Heart left ventricle (tissue), 16 donors: ENCODE results near the gene ASMTL. TPM values are rescaled to one million over a fixed set of nuclear protein-coding genes. Genes with fewer than 3 reads are reported as not detected.

Experiments used
- ATAC-seq, 4 donors: fragments of 200-7000 bp; cut with Tn5 transposase; one replicate each; pipeline ENCODE4 v1.9.1; 2020 to 2022; ENCODE audit warnings: moderate library complexity in 4 of 4, mild to moderate bottlenecking in 3 of 4, moderate number of reproducible peaks in 1 of 4
- DNase-seq, 5 donors: peaks; one replicate each; pipeline ENCODE4 v3.0.0-alpha.2; 2020
- H3K27ac ChIP-seq, 12 donors: fragments of 200-600 bp; sonication (generic) in 4 of 12; one replicate each; pipeline versions ENCODE4 v1.5.0 to v1.8.0; 2016 to 2022; ENCODE audit warnings: mild to moderate bottlenecking in 2 of 12
- H3K27me3 ChIP-seq, 9 donors: fragments of 200-600 bp; sonication (generic) in 2 of 9; one replicate each; pipeline versions ENCODE4 v1.5.1 to v1.8.0; 2016 to 2022; ENCODE audit warnings: mild to moderate bottlenecking in 3 of 9
- H3K36me3 ChIP-seq, 9 donors: fragments of 200-600 bp; sonication (generic) in 2 of 9; one replicate each; pipeline versions ENCODE4 v1.5.0 to v1.8.0; 2018 to 2022; ENCODE audit warnings: mild to moderate bottlenecking in 2 of 9
- H3K4me1 ChIP-seq, 12 donors: fragments of 200-600 bp; sonication (generic) in 4 of 12; one replicate each; pipeline versions ENCODE4 v1.5.0 to v1.8.0; 2016 to 2022; ENCODE audit warnings: mild to moderate bottlenecking in 3 of 12
- H3K4me3 ChIP-seq, 12 donors: fragments of 200-600 bp; sonication (generic) in 4 of 12; one replicate each; pipeline versions ENCODE4 v1.5.0 to v1.8.0; 2017 to 2022; ENCODE audit warnings: mild to moderate bottlenecking in 9 of 12, moderate library complexity in 4 of 12
- H3K9me3 ChIP-seq, 12 donors: fragments of 200-600 bp; sonication (generic) in 4 of 12; one replicate each; pipeline versions ENCODE4 v1.5.0 to v1.8.0; 2016 to 2022; ENCODE audit warnings: mild to moderate bottlenecking in 1 of 12
- POLR2A ChIP-seq, 2 donors: fragments of 450-650 bp; IDR thresholded peaks; one replicate each; pipeline ENCODE4 v1.6.1; 2017; ENCODE audit warnings: antibody characterized with exemption in 2 of 2, mild to moderate bottlenecking in 2 of 2, moderate library complexity in 2 of 2
- WGBS, 4 donors: extraction: QIAGEN DNeasy Blood & Tissue Kit in 2 of 4; methylation state at CpG; one replicate each; pipeline versions ENCODE4 v1.1.5 to v1.1.7; 2013 to 2018; 5-methylcytosine and 5-hydroxymethylcytosine counted together
- intact Hi-C, 10 donors: fragments of 100-400 bp; cut with DNase I; formaldehyde crosslinking; loops; one replicate each; pipeline versions ENCODE4 v1.11.1 to v1.14.2; 2022
- polyA plus RNA-seq, 2 donors: library from polyadenylated mRNA; stranded (reverse); fragments of 200-250 nt; gene quantifications; one replicate each; pipeline ENCODE4 v1.2.3, GENCODE V29; 2013
- total RNA-seq, 9 donors: library from RNA; depleted of rRNA in 2 of 9; stranded (reverse); fragments of >200 nt in 2 of 9; fragmentation: NEBNext Ultra II Directional in 3 of 9; extraction: Animal tissue kit (Norgen Biotek cat#: 25700) in 3 of 9; gene quantifications; one replicate each; pipeline versions ENCODE4 v1.1.0 to v1.2.4, GENCODE V29; 2016 to 2023
- TF ChIP-seq, protein P1 (sequence below), 12 donors: fragments of 200-600 bp; sonication (generic) in 4 of 12; IDR thresholded peaks; one replicate each; pipeline versions ENCODE4 v1.5.0 to v1.8.0; 2018 to 2022; ENCODE audit warnings: antibody characterized with exemption in 12 of 12, mild to moderate bottlenecking in 5 of 12
- donor health status: ischemic (EF 13 %, LVEDD 7.1; RV severe dilation, severe dysfunction).
- donor health status: healthy with polysubstance abuse.
- donor health status: DM: no; HTN: yes; CAD: no.
- donor health status: DM: no; HTN: no; CAD: no.
- donor health status: ischemic (EF 25% LVEDD 6.9; RV normal size, moderate dysfunction).
- donor health status: ischemic (EF 25% LVEDD 5.7; RV mildly dilated, moderate dysfunction).
- donor health status: healthy.
- donor health status: DM: yes; HTN: yes; CAD: no.
- donor health status: ischemic (EF 35%, LVEDD 5.7; RV mildly dilated, moderate dysfunction).
- donor health status: nonischemic (EF 11% LVEDD 7.7; RV severe dilation, severe dysfunction).
- donor health status: DM: yes; HTN: yes; CAD: no.
- donor health status: PGD.
- donor health status: ischemic (EF 29% LVEDD 5.4; RV normal size, mild dysfunction).
- donor health status: nonischemic (EF 23%, LVEDD 6.1; RV moderate dilation, normal function).

ASMTL gene
- total and polyA plus RNA-seq, 11 donors: 20.2 to 44.6 (median 29.1) TPM

DNA sequence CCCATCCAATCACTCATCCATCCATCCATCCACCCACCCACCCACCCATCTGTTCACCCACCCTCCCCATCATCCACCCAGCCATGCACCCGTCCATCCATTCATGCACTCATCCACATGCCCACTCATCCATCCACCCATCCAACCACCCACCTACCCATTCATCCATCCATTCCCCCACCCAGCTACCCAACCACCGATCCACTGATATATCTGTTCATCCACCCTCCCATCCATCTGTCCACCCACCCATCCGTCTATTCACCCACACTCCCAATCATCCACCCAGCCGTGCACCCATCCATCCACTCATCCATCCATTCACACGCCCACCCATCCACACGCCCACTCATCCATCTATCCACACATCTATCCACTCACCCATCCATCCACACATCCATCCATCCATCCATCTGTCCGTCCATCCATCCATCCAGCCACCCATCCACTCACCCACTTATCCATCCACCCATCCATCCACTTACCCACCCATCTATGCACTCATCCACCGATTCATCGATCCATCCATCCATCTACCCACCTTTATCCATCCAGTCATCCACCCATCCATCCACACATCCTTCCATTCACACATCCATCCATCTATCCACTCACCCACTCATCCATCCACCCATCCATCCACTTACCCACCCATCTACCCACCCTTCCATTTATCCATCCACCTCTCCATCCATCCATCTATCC lies 28.4 kb downstream of the ASMTL start:
- no peak for TF ChIP-seq POLR2A (IDR thresholded peaks at IDR 0.05)
- TF ChIP-seq, protein P1, sequence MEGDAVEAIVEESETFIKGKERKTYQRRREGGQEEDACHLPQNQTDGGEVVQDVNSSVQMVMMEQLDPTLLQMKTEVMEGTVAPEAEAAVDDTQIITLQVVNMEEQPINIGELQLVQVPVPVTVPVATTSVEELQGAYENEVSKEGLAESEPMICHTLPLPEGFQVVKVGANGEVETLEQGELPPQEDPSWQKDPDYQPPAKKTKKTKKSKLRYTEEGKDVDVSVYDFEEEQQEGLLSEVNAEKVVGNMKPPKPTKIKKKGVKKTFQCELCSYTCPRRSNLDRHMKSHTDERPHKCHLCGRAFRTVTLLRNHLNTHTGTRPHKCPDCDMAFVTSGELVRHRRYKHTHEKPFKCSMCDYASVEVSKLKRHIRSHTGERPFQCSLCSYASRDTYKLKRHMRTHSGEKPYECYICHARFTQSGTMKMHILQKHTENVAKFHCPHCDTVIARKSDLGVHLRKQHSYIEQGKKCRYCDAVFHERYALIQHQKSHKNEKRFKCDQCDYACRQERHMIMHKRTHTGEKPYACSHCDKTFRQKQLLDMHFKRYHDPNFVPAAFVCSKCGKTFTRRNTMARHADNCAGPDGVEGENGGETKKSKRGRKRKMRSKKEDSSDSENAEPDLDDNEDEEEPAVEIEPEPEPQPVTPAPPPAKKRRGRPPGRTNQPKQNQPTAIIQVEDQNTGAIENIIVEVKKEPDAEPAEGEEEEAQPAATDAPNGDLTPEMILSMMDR (IDR thresholded peaks at IDR 0.05): no peak
- Histone ChIP-seq H3K36me3 (peaks cover 0 to 55% (median 44%) of the 10 kb centered on the region in 9 donors), H3K4me3 (no peak overlapping the region), H3K9me3 (peaks cover 0 to 21% (median 14%) of the 10 kb centered on the region in 12 donors), H3K27me3 (no peaks in the 10 kb centered on the region), H3K4me1 (no peaks in the 10 kb centered on the region), H3K27ac (no peak overlapping the region)
- 73 to 88% (median 86%) methylated on average over 9 of the region's 9 CpGs for WGBS, 4 donors
- intact Hi-C loops: no loop called here
- DNase-seq (no peak), ATAC-seq (no peak)

DNA sequence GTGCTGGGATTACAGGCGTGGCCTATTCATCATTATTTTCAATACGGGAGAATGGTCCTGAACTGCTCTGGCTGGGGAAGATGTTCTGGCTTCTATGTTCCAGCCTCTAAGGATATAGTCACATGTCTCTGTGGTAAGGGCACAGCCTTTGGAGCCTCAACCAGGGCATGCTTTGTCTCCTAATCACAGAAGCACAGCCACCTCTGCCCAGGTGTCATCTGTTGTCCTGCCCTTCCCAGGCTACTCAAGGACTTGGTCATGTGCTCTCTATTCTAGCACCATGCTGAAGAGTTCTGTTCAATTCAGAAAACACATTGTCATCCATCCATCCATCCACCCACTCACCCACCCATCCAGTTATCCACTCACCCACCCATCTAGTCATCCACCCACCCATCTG lies 29.5 kb downstream of the ASMTL start:
- Histone ChIP-seq H3K4me1 (no peaks in the 10 kb centered on the region), H3K9me3 (peaks cover 0 to 27% (median 16%) of the 10 kb centered on the region in 12 donors), H3K27ac (no peak overlapping the region), H3K27me3 (no peaks in the 10 kb centered on the region), H3K36me3 (peaks cover 2 to 66% (median 51%) of the 10 kb centered on the region in 9 donors), H3K4me3 (no peak overlapping the region)
- DNase-seq (no peak), ATAC-seq (no peak)
- 50 to 72% (median 70%) methylated on average over 2 of the region's 2 CpGs for WGBS, 4 donors
- intact Hi-C loops: no loop called here
- TF ChIP-seq POLR2A (IDR thresholded peaks at IDR 0.05): no peak
- TF ChIP-seq, protein P1 (IDR thresholded peaks at IDR 0.05): no peak

DNA sequence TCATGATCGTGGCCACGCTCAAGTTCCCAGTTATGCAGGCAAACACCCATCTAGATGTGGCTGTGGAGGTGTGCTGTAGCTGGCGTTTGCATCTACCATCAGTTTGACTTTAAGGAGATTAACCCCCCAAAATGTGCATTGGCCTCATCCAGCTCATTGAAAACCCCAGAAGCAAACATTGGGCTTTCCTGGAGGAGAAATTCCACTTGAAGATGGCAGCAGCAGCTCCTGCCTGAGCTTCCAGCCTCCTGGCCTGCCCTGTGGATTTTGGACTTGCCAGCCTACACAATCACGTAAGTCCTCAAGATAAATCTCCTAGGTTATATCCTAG lies 30.6 kb downstream of the ASMTL start:
- Histone ChIP-seq H3K27me3 (no peaks in the 10 kb centered on the region), H3K4me3 (no peak overlapping the region), H3K36me3 (peaks cover 2 to 62% (median 47%) of the 10 kb centered on the region in 9 donors), H3K27ac (no peak overlapping the region), H3K4me1 (no peaks in the 10 kb centered on the region), H3K9me3 (peaks cover 0 to 29% (median 17%) of the 10 kb centered on the region in 12 donors)
- no peak for TF ChIP-seq POLR2A (IDR thresholded peaks at IDR 0.05)
- TF ChIP-seq, protein P1 (IDR thresholded peaks at IDR 0.05): no peak
- ATAC-seq: no peak
- no peak for DNase-seq
- WGBS, 4 donors: 98 to 100% (median 98%) methylated on average over 2 to 4 of the region's 4 CpGs
- intact Hi-C loops: no loop called here

DNA sequence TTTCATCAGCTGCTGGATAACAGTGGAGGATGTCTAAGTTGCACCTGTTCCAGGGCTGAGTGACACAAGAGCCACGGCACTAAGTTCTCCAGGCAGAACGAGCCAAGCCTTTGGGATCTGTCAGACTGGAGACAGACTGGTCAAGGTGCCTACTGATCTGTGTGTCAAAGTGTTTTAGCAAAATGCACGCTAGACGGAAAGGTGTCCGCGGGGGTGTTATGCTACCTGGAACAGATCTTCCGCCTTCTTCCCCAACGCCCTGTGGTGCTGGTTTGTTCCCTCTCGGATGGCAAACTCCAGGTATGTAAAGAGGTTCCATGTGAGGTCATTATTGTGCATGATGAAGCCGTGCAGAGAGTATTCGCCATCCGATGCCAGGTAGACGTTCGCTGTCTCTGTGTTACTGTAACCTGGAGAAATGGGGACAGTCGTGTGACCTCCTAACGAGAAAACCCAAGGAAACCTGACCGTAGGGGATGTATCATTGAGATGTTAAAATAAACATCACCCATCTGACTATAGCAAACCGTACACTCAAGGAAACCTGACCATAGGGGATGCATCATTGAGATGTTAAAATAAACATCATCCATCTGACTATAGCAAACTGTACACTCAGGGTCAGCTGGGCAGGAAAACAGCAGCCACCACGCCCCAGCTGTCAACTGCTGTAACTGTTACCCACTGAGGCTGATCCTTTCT lies 31.1 kb downstream of the ASMTL start:
- Histone ChIP-seq H3K27ac (no peak overlapping the region), H3K27me3 (no peaks in the 10 kb centered on the region), H3K4me1 (no peaks in the 10 kb centered on the region), H3K9me3 (peaks cover 0 to 29% (median 17%) of the 10 kb centered on the region in 12 donors), H3K36me3 (peaks cover 2 to 60% (median 44%) of the 10 kb centered on the region in 9 donors), H3K4me3 (no peak overlapping the region)
- ATAC-seq (no peak), DNase-seq (no peak)
- intact Hi-C loops: no loop called here
- 93 to 98% (median 96%) methylated on average over 17 to 19 of the region's 19 CpGs for WGBS, 4 donors
- TF ChIP-seq, protein P1 (IDR thresholded peaks at IDR 0.05): no peak
- no peak for TF ChIP-seq POLR2A (IDR thresholded peaks at IDR 0.05)
